Measurements from ENCODE around the gene KRTAP5-6.

GRCh38 chr11:1731451-1732059 is 34.6 kb downstream of the KRTAP5-6 start:
- TF ChIP-seq MAX (IDR thresholded peaks at IDR 0.05) (no peak), ATOH8 (CRISPR knock-in tag; IDR thresholded peaks at IDR 0.05; ENCODE audit: low read depth) (no peak), MYC (IDR thresholded peaks at IDR 0.05; ENCODE audit: borderline replicate concordance, low read length) (no peak), POLR2AphosphoS2 (conservative IDR thresholded peaks at IDR 0.05; ENCODE audit: low read length) (no peak), MAZ (IDR thresholded peaks at IDR 0.05; ENCODE audit: borderline replicate concordance, low read depth, low read length) (no peak), POLR2A (IDR thresholded peaks at IDR 0.05; ENCODE audit: low read length) (no peak)
- TF ChIP-seq, protein P1, sequence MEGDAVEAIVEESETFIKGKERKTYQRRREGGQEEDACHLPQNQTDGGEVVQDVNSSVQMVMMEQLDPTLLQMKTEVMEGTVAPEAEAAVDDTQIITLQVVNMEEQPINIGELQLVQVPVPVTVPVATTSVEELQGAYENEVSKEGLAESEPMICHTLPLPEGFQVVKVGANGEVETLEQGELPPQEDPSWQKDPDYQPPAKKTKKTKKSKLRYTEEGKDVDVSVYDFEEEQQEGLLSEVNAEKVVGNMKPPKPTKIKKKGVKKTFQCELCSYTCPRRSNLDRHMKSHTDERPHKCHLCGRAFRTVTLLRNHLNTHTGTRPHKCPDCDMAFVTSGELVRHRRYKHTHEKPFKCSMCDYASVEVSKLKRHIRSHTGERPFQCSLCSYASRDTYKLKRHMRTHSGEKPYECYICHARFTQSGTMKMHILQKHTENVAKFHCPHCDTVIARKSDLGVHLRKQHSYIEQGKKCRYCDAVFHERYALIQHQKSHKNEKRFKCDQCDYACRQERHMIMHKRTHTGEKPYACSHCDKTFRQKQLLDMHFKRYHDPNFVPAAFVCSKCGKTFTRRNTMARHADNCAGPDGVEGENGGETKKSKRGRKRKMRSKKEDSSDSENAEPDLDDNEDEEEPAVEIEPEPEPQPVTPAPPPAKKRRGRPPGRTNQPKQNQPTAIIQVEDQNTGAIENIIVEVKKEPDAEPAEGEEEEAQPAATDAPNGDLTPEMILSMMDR (IDR thresholded peaks at IDR 0.05), result no peak

Data from A549 (cell line).